Smooth muscle cell (in vitro differentiated cells): ENCODE measurements around the gene GPRIN2. TPM values are rescaled to one million over a fixed set of nuclear protein-coding genes. Genes with fewer than 3 reads are reported as not detected.

Source experiments
- DNase-seq: peaks from one replicate; lab custom pipeline; 2025; ENCODE audit not compliant: unreplicated experiment; lab: John Stamatoyannopoulos, UW
- H2AFZ ChIP-seq: fragments of 200-600 bp; sonication (generic); 2 replicates; pipeline ENCODE4 v1.6.0; 2016; ENCODE audit warnings: antibody characterized with exemption, low read depth, mild to moderate bottlenecking
- H3F3A ChIP-seq: fragments of 200-600 bp; sonication (generic); 2 replicates; pipeline ENCODE4 v1.6.0; 2017; ENCODE audit warnings: antibody characterized with exemption, low read depth
- H3K27ac ChIP-seq: fragments of 200-600 bp; sonication (generic); 2 replicates; pipeline ENCODE4 v1.5.1; 2016; ENCODE audit warnings: low read depth, mild to moderate bottlenecking
- H3K27me3 ChIP-seq: fragments of 200-600 bp; sonication (generic); 2 replicates; pipeline ENCODE4 v1.6.1; 2016; ENCODE audit warnings: low read depth, mild to moderate bottlenecking
- H3K36me3 ChIP-seq: fragments of 200-600 bp; sonication (generic); 2 replicates; pipeline ENCODE4 v1.5.1; 2016; ENCODE audit warnings: low read depth
- H3K4me1 ChIP-seq: fragments of 200-600 bp; sonication (generic); 2 replicates; pipeline ENCODE4 v1.5.1; 2016; ENCODE audit warnings: low read depth
- H3K4me2 ChIP-seq: fragments of 200-600 bp; sonication (generic); 2 replicates; pipeline ENCODE4 v1.6.0; 2016; ENCODE audit warnings: mild to moderate bottlenecking
- H3K4me3 ChIP-seq: fragments of 200-600 bp; sonication (generic); 2 replicates; pipeline ENCODE4 v1.5.1; 2016; ENCODE audit warnings: mild to moderate bottlenecking
- H3K79me2 ChIP-seq: fragments of 200-600 bp; sonication (generic); 2 replicates; pipeline ENCODE4 v1.6.0; 2016; ENCODE audit warnings: low read depth, mild to moderate bottlenecking
- H3K9ac ChIP-seq: fragments of 200-600 bp; sonication (generic); 2 replicates; pipeline ENCODE4 v1.6.0; 2016; ENCODE audit warnings: low read depth
- H3K9me3 ChIP-seq: fragments of 200-600 bp; sonication (generic); replicated peaks from 2 replicates; pipeline ENCODE4 v1.5.1; 2016; ENCODE audit warnings: low read depth
- H4K20me1 ChIP-seq: fragments of 200-600 bp; sonication (generic); 2 replicates; pipeline ENCODE4 v1.6.0; 2016; ENCODE audit warnings: low read depth
- WGBS: methylation state at CpG from one replicate; pipeline ENCODE4 v1.1.7; 2016; ENCODE audit warnings: low lambda C conversion rate; 5-methylcytosine and 5-hydroxymethylcytosine counted together
- polyA plus RNA-seq: library from polyadenylated mRNA; unstranded; fragments of >200 nt; fragmentation: Nextera tagmentation; extraction: Ambion mirVana; gene quantifications from 2 replicates; pipeline ENCODE4 v1.2.1, GENCODE V29; 2016
- total RNA-seq: library from RNA; depleted of rRNA; stranded (reverse); fragments of >200 nt; gene quantifications from 2 replicates; pipeline ENCODE4 v1.2.3, GENCODE V29; 2014
- TF ChIP-seq, protein P1 (sequence below): fragments of 200-600 bp; sonication (generic); IDR thresholded peaks from 2 replicates; pipeline ENCODE4 v1.5.1; 2017; ENCODE audit warnings: borderline replicate concordance, mild to moderate bottlenecking, antibody characterized with exemption; ENCODE audit not compliant: insufficient read depth, poor library complexity, severe bottlenecking

The GPRIN2 gene
- total and polyA plus RNA-seq, 2 experiments from 2014 or later = 0.54 TPM; not detected in 1

DNA sequence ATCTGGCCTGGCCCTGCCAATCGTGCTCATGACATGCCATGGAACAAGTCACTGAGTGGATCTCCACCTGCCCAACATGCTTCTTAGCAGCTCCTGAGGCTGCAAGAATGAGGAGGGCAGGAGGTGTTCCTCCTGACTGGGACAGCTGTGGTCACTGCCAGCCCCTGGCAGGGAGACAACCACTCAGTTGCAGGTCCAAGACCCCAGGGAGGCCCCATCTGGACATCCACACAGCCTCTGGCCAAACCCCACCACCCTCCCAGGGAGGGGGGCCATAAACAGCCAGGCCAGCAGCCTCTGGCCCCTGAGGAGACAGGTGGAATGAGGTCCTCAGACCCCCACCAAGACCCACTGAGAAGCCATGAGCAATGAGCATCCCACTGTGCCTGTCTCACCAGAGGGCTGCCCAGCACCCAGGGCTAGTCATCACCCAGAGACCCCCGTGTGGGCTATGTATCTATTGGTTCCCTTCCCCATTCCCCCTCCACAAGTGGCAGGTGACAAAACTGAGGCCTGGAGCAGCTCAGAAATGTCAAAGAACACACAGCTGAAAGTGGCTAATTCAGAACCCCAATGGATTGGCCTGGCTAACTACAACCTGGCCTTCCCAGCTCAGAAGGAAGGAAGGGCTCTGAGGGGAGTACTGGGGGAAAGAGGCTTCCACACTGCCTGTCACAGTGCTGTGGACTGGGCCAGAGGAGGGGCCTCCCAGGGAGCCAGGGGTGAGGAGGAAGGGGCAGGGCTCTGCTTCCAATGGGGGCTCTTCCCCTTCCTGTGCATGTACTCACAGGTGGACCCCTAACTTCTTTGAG, 3.0 kb downstream of the GPRIN2 start:
- Histone ChIP-seq H3K4me1 (peaks cover 8% of the 10 kb centered on the region), H3K27me3 (peaks cover 44% of the 10 kb centered on the region), H2AFZ (no peak overlapping the region), H3K79me2 (no peaks in the 10 kb centered on the region), H3K4me2 (no peak overlapping the region), H3K27ac (no peak overlapping the region), H3F3A (no peaks in the 10 kb centered on the region), H3K9ac (no peak overlapping the region), H3K36me3 (no peaks in the 10 kb centered on the region), H3K4me3 (no peak overlapping the region), H3K9me3 (no peaks in the 10 kb centered on the region), H4K20me1 (no peaks in the 10 kb centered on the region)
- WGBS = 77% methylated on average over 2 of the region's 2 CpGs
- no peak for DNase-seq
- TF ChIP-seq, protein P1, sequence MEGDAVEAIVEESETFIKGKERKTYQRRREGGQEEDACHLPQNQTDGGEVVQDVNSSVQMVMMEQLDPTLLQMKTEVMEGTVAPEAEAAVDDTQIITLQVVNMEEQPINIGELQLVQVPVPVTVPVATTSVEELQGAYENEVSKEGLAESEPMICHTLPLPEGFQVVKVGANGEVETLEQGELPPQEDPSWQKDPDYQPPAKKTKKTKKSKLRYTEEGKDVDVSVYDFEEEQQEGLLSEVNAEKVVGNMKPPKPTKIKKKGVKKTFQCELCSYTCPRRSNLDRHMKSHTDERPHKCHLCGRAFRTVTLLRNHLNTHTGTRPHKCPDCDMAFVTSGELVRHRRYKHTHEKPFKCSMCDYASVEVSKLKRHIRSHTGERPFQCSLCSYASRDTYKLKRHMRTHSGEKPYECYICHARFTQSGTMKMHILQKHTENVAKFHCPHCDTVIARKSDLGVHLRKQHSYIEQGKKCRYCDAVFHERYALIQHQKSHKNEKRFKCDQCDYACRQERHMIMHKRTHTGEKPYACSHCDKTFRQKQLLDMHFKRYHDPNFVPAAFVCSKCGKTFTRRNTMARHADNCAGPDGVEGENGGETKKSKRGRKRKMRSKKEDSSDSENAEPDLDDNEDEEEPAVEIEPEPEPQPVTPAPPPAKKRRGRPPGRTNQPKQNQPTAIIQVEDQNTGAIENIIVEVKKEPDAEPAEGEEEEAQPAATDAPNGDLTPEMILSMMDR = no peak

DNA sequence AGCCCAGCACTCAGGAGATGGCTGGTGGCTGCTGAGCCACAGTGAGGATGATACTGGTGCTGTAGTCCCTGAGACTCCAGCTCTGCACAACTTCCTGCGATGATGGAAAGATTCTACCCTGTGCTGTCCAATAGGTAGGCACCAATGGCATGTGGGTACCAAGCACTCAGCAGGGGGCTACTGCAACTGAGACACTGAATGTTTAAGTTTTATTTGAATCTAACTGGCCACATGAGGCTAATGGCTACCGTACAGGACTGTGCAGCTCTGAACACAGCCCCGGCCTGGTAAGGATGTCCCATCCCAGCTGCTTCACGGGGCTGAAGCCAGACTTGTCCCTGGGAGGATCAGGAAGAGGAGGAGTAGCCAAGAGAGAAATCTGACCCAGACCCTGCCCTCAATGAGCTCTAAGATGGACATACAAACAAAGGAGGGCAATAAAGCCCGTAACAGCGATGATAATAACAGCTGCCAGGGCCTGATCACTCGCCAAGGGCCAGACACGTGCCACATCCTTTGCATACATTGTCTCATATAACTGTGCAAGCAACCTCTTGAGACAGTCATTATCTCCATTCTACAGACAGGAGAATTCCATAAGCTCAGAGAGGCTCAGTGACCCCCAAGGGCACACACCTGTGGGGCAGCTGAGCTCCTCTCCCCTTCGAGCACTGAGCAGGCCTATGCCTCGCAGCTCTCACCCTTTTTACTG, 3.8 kb downstream of the GPRIN2 start:
- Histone ChIP-seq H3K4me1 (peaks cover 8% of the 10 kb centered on the region), H3K27me3 (peaks cover 36% of the 10 kb centered on the region), H3K4me2 (no peak overlapping the region), H3K9me3 (no peaks in the 10 kb centered on the region), H3K9ac (no peak overlapping the region), H4K20me1 (no peaks in the 10 kb centered on the region), H3F3A (no peaks in the 10 kb centered on the region), H3K4me3 (no peak overlapping the region), H3K79me2 (no peaks in the 10 kb centered on the region), H3K36me3 (no peaks in the 10 kb centered on the region), H2AFZ (no peak overlapping the region), H3K27ac (no peak overlapping the region)
- 95% methylated on average over 10 of the region's 10 CpGs for WGBS
- TF ChIP-seq, protein P1 = no peak
- DNase-seq = no peak

DNA sequence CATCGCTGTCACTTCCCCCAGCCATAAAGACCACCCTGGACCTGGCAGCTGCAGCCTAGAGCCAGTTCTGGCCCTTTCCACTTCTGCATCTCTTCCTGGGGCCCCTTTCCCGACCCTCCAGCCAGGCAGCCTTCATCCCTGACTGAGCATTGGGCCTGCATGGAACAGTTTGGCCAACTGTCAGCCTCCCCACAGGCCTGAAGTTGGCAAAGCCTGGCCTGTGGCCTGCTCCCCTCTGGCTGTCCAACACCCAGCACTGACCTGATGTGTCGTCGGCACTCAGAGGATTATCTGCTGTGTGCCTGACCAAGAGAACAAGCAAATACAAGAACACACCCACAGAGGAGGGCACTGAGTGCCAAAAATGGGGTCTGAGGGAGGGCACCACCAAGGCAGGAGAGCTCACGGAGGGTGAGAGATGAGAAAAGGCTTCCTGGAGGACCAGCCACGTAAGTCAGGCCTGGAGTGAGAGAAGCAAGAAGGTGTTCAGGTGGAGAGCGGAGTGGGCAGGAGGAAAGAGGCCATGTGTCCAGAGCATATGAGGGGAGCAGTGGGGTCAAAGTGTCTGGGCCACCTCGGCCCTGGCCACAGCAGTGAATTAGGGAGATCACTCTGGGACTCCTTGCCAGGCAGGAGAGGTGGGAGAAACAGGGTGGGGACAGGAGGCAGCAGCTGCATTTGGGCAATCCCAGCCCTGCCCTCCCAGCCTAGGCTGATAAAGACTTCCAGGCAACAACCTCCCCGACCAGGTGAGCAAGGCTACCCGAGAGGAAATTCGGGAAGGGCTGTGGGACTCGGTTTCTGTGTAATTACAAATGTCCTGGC, 4.5 kb downstream of the GPRIN2 start:
- WGBS = 88% methylated on average over 12 of the region's 12 CpGs
- Histone ChIP-seq H3K27me3 (peaks cover 28% of the 10 kb centered on the region), H3K4me2 (no peak overlapping the region), H4K20me1 (no peaks in the 10 kb centered on the region), H3K36me3 (no peaks in the 10 kb centered on the region), H3K79me2 (no peaks in the 10 kb centered on the region), H3K9ac (no peak overlapping the region), H3K9me3 (no peaks in the 10 kb centered on the region), H2AFZ (no peak overlapping the region), H3K4me3 (no peak overlapping the region), H3K27ac (no peak overlapping the region), H3F3A (no peaks in the 10 kb centered on the region), H3K4me1 (peaks cover 8% of the 10 kb centered on the region)
- no peak for DNase-seq
- TF ChIP-seq, protein P1 = no peak
